Measurements from ENCODE around the gene SCG2.
"Not testable (repeated sequence)": the region's sequence is repeated elsewhere in the genome, so short reads cannot be mapped to it uniquely, and the experiment has no call there.

Gene SCG2

GRCh38 chr2:223598994-223599639 lies 3.0 kb downstream of the SCG2 start:
- peak; percentile 15 for FAIRE-seq
- TF ChIP-seq POLR2A (IDR thresholded peaks at IDR 0.05; ENCODE audit: low read depth, low read length): no peak
- no peak for DNase-seq (ENCODE audit: insufficient read length, low spot score)

- FAIRE-seq: no peak
- no peak for DNase-seq (ENCODE audit: insufficient read length, low spot score)
- no peak for TF ChIP-seq POLR2A (IDR thresholded peaks at IDR 0.05; ENCODE audit: low read depth, low read length)
Measured at GRCh38 chr2:223597076-223597475, 5.1 kb downstream of the SCG2 start.

DNA sequence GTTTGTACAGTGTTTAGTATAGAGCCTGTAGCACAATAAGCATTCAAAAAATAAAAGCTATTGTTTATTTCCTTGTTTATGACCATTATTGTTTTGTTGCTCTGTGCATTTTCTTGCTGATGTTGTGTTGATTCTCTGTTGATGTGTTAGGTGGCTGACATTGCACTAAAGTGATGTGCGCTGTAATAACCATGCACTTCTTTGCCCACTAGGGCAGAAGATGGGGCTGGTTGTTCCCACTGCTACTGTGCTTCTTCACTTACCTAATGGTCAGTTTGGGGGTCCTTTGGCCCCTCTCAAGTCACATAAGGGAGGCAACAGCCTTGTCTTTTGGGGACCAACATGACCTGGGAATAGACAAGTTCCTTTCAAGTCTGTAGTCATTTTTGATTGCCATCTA lies 6.0 kb downstream of the SCG2 start:
- DNase-seq (ENCODE audit: insufficient read length, low spot score) (no peak), FAIRE-seq (no peak)
- no peak for TF ChIP-seq POLR2A (IDR thresholded peaks at IDR 0.05; ENCODE audit: low read depth, low read length)

GRCh38 chr2:223594831-223595230 lies 7.3 kb downstream of the SCG2 start:
- TF ChIP-seq POLR2A (IDR thresholded peaks at IDR 0.05; ENCODE audit: low read depth, low read length): no peak
- FAIRE-seq (no peak), DNase-seq (ENCODE audit: insufficient read length, low spot score) (no peak)

DNA sequence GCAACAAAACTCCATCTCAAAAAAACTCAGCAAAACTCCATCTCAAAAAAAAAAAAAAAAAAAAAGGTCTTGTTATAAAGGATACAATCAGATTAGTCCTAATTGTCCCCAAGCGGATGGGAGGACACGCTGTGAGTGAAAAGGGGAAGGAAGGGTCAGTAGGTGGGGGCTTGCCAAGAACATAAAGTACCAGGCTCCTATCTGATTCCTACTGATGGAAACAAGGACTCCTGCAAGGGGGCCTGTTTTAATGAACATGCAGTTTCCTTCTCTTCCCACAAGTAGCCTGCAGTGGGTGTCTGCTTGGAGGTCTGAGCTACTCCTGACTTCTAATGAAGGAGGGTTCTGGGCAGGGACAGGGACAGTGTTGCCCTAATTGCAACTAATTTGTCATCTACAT lies 7.9 kb downstream of the SCG2 start:
- no peak for TF ChIP-seq POLR2A (IDR thresholded peaks at IDR 0.05; ENCODE audit: low read depth, low read length)
- FAIRE-seq (no peak), DNase-seq (ENCODE audit: insufficient read length, low spot score) (no peak)

DNA sequence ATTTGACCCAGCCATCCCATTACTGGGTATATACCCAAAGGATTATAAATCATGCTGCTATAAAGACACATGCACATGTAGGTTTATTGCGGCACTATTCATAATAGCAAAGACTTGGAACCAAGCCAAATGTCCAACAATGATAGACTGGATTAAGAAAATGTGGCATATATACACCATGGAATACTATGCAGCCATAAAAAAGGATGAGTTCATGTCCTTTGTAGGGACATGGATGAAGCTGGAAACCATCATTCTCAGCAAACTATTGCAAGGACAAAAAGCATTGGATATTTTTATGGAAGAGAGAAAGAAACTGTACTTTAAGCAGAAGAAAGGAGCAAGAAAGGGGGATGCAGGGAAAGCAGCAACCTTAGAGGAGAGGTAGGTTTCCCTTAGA lies 9.5 kb downstream of the SCG2 start:
- not testable (repeated sequence) for DNase-seq (ENCODE audit: insufficient read length, low spot score); FAIRE-seq

DNA sequence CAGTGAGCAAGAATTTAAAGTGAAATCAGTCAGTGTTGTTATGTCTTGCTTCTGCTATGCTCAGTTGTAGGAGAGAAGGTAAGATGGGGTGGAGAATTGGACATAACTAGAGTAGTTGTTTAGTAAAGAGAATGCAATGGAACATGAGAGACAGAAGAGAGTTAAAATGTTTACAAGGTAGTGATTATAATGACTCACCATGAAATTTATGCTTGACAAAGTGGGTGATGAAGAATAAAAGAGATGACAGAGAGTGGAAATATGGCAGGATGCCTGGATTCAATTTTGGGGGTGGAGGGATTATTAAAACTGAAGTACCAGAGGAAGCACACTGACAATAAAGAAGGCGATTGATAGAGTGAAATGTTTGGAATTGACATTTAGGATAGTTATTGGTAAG lies 10.6 kb downstream of the SCG2 start:
- no peak for TF ChIP-seq POLR2A (IDR thresholded peaks at IDR 0.05; ENCODE audit: low read depth, low read length)
- FAIRE-seq (no peak), DNase-seq (ENCODE audit: insufficient read length, low spot score) (no peak)

- FAIRE-seq (no peak), DNase-seq (ENCODE audit: insufficient read length, low spot score) (no peak)
- TF ChIP-seq POLR2A (IDR thresholded peaks at IDR 0.05; ENCODE audit: low read depth, low read length): no peak
Measured at GRCh38 chr2:223590964-223591363, 11.2 kb downstream of the SCG2 start.

DNA sequence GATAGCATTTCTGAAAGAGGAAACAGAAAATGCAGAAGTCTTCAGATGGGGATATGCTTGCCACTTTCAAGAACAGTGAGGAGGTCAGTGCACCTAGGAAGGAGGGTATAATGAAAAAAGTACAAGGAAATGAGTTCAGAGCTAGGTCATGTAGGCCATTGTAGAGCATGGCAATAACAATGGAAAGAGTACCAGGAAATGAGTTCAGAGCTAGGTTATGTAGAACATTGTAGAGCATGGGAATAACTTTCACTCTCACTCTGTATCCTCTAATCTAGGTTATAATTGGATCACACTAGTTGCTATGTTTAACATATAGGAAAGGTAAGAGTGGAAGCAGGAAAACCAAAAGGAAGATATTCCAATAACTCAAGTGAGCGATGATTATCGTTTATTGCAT lies 12.3 kb downstream of the SCG2 start:
- no peak for FAIRE-seq
- TF ChIP-seq POLR2A (IDR thresholded peaks at IDR 0.05; ENCODE audit: low read depth, low read length): no peak
- DNase-seq (ENCODE audit: insufficient read length, low spot score): no peak

- no peak for TF ChIP-seq POLR2A (IDR thresholded peaks at IDR 0.05; ENCODE audit: low read depth, low read length)
- no peak for DNase-seq (ENCODE audit: insufficient read length, low spot score)
- FAIRE-seq: no peak
Measured at GRCh38 chr2:223588251-223588650, 13.9 kb downstream of the SCG2 start.

DNA sequence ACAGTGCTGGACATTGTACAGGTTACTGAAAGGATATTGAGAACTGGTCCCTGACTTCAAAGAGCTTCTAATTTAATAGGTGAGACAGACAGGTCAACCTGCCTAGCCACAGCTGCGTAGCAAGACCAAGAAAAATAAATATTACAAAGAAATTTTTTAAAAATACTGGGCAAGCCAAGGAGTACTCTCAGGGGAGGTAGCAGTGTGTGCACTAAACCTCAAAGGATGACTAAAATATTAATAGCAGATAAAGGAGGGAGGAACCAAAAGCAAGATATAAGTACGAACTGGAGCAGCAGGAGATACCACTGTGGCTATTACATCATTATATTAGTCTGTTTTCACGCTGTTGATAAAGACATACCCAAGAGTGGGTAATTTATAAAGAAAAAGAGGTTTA lies 14.9 kb downstream of the SCG2 start:
- no peak for FAIRE-seq

DNA sequence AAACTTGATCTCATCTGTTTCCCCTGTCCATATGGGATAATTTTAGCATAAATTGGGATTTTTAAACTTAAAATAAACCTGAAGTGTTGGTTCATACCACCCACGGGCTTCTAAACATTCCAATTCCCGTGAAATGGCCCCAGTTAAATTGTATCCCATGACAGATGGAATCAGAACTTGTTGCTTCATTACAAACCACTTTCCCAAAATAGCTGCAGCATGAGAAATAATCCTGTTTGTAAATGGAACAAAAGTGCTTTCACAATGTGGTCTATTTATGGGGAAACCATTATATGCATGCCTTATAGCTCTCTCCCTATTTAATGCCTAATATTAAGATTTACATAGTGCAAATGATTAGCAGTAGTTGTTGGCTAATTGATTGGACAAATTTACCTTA lies 15.9 kb downstream of the SCG2 start:
- no peak for DNase-seq (ENCODE audit: insufficient read length, low spot score)
- peak; percentile 48 for FAIRE-seq
- no peak for TF ChIP-seq POLR2A (IDR thresholded peaks at IDR 0.05; ENCODE audit: low read depth, low read length)

More for the DNA sequence above, 14.9 kb downstream of the SCG2 start:
- TF ChIP-seq POLR2A (IDR thresholded peaks at IDR 0.05; ENCODE audit: low read depth, low read length): no peak
- no peak for DNase-seq (ENCODE audit: insufficient read length, low spot score)

DNA sequence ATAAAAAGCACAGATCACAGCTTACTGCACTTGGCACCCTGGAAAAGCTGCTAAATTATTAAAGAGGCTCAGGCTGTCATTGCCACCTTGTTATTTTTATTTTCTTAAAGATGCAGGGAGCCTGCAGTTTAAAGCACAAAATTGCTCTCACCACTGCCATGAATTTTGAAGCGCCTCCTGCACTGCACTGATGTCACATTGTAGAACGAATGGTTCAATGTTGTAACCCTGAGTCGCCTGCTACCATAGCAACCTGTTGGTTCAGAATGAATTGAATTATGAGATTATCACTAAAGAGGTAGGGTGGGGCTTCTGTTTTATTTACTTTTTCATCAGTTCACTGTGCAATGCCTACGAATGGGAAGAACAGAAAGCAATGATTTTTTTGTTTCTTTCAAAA lies 16.5 kb downstream of the SCG2 start:
- DNase-seq (ENCODE audit: insufficient read length, low spot score) (no peak), FAIRE-seq (peak; percentile 23)
- TF ChIP-seq POLR2A (IDR thresholded peaks at IDR 0.05; ENCODE audit: low read depth, low read length): no peak

DNA sequence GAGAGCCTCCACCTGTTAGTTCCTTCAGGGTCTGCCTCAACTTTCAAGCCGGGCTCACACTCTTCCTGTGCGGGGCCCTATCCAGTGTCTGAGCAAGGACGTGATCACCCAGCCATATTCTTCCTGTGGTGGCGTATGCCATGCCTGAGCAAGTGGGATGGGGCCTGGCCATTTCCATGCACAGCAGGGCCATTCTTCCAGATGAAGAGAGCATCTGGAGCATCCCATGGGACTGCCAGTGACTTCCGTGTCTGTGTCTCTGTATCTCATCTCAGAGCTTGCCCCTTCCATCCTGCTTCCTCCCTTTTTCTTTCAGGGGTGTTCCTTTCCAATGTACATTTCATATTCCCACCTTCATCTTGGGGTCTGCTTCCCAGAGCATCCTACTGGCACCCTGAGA lies 20.2 kb downstream of the SCG2 start:
- DNase-seq (ENCODE audit: insufficient read length, low spot score): no peak
- FAIRE-seq: no peak
- no peak for TF ChIP-seq POLR2A (IDR thresholded peaks at IDR 0.05; ENCODE audit: low read depth, low read length)

GRCh38 chr2:223580951-223581350 lies 21.2 kb downstream of the SCG2 start:
- TF ChIP-seq POLR2A (IDR thresholded peaks at IDR 0.05; ENCODE audit: low read depth, low read length): no peak
- peak; percentile 21 for DNase-seq (ENCODE audit: insufficient read length, low spot score)
- FAIRE-seq: peak; percentile 84

DNA sequence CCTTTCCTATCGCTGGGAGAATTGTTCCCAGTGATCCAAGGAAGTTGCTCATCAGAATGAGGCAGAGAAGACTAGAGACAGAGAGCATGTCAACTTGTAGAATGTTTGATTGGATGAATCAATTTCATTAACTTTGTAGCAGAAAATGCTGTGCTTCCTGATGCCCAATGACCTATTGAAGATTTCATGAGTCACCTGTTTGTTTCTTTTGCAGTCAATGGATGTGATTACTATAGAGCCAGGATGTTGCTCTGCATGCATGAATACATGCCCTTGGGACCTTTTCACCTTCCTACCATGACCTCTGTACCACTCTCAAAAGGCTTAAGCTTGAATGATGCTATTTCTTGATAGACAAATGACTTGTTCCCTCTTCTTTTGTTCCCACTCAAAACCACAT lies 23.3 kb downstream of the SCG2 start:
- DNase-seq (ENCODE audit: insufficient read length, low spot score) (no peak), FAIRE-seq (no peak)
- no peak for TF ChIP-seq POLR2A (IDR thresholded peaks at IDR 0.05; ENCODE audit: low read depth, low read length)

Measured in H54 (cell line).